ENCODE results near the gene ADARB2.
"Not testable (repeated sequence)": the region's sequence is repeated elsewhere in the genome, so short reads cannot be mapped to it uniquely, and the experiment has no call there.

ADARB2 gene

DNA sequence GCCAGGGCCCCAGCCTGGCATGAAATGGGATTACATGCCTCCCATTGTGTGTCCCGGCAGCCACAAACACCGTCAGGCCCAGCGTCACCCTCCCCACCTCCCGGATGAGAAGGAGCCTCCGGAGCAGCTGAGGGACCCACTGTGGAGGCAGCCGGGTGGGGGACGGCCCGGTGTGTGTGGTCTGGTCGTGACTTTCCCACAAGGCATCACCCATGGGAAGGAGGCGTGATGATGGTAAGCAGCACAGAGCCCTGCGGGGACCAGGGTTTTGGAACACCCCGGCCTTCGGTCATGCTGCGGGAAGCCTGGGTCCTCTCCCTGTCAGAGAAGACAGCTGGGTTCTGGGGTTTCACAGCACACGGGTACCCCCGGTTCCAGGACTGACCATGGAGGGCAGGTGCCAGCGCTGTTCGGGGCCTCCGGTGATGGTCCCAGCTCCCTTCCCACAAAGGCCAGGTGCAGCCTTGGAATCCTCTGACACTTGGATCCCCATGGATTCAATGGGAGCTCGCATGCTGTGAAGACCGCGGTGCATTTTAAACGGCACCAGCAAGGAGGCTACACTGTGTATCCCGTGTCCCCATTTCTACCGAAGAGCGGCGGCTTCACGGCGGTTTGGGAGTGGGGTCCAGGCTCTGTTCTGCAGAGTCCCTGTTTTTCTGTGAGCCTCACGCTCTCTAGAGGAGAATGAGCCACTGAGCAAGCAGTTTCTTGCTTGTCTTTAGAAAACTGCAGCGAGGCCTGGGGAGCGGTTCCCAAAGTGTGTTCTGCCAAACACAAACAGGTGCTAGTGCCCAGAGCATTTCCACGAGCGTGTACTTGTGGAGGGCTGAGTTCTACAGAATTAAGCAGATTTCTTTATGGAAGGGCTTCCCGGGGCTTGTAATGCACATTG is 336.0 kb downstream of the ADARB2 start:
- no peak for DNase-seq

DNA sequence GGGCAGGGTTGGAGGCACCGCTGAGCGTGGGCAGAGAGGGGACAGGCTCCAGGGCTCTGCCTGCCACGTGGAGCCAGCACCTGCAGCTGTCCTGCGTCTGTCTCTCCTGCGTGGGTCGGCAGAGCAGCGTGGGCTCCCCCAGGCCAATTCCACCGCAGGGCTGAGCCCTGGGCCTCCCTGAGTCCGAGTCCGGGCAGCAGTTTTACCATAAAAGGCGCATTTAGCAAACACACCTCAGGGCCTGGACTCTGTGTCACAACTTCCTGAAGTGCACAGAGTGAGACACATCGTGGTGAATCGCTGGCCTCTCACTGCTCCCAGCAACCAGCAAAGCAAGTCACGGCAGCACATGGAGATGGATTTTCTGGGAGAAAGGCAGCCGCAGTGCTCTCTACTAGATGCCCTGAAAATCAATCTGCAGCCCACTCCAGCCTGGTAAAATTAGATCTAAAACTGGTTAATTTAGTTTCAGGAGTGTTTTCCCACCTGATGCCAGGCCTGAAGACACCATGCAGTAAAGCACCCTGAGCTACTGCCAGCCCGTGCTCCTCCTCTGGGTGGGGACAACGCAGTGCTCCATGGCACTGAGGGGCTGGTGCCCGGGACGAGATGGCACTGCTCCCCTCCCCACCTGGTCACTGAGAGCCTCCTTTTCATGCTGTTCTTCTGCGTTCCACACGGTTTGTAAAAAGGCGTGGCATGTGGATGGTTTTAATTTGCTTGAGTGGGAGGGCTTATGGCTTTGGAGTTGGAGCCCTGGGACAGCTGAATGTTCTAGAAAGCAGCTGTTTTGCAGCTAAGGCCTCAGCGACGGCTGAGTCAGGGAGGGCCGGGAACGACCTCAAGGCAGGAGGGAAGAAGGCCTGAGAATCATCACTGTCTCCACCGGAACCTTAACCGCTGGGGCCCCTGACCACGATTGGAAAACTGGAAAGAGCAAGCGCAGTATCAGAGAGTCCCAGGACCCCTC is 336.9 kb downstream of the ADARB2 start:
- no peak for DNase-seq

DNA sequence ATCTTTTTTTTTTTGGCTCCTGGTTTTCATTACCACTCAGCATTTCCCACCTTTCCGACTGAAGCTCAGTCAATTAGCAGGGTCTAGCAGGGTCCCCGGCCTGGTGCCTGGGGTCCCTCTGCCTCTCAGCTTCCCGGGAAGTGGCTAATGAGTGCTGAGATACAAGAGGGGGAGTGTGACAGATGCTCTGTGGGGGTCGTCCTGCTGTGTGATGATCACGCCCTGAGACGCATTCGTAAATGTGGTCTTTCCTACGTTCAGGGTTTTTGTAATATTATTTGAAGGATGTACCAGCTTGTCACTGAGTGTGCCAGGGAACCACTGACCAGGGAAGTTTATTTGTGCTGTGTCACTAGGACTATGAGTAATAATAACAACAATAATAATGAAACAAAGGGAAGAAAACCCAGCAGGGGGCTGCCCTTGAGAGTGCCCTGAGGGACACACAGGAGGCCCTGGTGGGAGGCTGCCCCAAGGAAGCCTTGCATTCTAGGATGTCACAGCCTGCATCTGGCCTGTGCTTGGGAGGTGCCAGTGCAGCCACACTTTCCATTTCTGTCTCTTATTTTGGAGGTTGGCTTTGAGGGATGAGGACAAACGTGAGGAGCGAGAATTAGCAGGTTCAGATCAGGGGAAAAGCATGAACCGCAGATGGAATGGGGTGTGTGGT is 337.8 kb downstream of the ADARB2 start:
- DNase-seq = no peak

DNA sequence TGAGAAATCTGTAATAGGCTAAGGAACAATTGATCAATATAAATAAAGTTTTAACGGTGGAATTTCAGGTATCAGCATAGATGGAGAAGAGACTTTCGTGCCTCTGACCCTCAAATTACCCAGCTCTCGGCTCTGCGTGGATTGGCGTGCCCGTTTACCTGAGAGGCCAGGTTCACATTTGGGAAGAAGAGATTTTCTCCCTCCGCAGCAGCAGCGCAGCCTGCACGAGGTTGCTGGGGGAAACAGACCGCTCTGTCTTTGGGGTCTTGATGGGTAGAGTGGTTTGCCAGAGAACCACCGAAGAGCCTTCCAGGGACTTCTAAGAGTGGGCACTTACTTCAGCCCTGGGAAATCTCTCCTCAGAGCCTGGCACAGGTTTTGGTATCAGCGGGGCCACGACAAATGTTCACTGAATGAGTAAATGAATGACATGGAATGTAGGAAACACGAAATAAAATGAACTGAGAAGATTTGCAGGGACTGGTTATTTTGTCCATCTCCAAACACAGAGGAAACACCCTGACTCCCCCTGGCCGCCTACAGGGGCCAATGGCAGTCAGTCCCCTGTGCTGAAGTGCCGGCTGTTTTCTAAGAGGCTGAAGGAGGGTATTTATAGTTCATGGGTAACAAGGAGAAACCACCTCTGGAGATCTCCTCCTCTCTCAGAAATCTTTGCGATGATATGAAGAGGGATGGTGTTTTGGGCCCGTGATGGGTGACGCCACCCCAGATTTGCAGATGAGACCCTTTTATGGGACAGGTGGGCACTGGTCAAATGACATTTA is 338.5 kb downstream of the ADARB2 start:
- no peak for DNase-seq

DNA sequence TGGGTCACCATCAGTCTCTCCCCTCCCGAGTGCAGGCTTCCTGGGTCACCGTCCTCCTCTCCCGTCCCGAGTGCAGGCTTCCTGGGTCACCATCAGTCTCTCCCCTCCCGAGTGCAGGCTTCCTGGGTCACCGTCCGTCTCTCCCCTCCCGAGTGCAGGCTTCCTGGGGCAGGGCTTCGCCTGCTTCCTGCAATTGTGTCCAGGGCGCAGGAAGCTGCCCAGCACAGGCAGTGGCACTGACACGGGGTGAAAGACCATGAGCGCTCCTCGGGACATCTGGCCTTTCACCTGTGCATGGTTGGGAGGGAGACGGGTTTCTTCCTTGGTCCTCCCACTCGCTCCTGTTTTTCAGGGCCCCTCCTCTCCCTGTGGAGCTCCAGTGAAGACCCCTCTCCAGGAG is 339.2 kb downstream of the ADARB2 start:
- not testable (repeated sequence) for DNase-seq

DNA sequence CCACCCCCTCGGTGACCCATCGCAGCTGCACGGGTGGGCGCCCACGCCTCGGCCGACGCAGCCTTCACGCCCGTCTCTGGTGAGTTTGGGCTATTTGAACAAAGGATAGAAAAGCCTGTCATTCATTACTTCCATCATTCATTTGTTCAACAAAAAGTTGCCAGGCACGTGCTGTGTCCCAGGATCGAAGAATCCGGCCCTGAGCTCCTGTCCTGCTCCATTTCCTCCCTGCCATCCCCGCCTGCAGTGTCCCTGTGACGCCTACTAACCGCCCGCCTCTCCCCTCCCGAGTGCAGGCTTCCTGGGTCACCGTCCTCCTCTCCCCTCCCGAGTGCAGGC is 341.1 kb downstream of the ADARB2 start:
- DNase-seq = no peak

DNA sequence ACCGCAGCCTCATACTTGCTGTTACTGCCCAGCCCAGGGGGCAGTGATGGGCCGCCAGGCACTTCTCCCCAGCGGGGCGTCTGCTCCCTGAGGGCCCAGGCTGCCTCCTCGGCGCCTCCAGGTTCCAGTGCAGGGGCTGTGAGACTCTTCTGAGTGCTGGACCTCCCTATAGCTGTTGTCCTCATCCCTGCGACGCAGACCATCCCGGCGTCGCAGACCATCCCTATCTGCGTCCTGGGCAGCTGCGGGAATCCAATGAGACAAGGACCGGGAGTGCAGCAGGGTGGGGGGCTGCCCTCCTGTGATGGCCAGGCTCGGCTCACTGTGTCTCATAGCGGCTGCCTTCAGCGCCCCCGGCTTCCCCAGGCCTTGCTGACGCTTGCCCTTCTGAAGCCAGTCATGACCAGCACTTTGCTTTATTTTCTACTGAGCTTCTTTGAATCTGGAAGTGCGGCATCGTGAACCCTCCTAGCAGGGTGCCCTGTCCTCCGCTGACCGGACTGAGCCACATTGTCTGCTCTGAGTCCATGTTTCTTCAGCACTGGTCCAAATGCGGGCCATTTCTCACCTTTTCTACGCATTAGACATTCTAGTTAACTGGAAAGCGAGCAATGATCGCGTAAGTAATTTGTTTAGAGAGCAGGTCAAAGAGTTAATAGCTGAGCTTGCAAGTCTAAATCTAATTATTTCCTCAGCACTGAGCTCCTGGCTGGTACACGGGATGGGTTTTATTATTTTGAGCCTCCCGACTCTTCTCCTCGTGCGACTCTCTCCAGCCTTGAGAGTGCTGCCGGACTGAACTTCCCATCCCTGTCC is 341.6 kb downstream of the ADARB2 start:
- DNase-seq = no peak

DNA sequence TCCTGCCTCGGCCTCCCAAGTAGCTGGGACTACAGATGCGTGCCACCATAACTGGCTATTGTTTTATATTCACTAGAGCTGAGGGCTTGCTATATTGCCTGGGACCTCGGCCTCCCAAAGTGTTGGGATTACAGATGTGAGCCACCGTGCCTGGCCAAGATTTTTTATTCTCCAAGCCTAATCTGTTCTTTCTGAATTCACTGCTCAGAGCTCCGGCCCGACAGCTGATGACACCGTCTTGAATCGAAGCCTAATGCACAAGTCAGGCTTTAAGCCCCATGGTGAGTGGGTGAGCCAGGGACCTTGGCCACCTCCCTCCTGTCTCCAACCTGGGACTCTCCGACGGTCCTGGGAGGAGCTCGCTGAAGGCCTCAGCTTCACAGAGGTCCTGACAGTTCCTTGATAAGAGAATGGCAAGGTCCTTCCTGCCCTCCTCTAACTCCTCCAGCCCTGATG is 342.3 kb downstream of the ADARB2 start:
- no peak for DNase-seq

DNA sequence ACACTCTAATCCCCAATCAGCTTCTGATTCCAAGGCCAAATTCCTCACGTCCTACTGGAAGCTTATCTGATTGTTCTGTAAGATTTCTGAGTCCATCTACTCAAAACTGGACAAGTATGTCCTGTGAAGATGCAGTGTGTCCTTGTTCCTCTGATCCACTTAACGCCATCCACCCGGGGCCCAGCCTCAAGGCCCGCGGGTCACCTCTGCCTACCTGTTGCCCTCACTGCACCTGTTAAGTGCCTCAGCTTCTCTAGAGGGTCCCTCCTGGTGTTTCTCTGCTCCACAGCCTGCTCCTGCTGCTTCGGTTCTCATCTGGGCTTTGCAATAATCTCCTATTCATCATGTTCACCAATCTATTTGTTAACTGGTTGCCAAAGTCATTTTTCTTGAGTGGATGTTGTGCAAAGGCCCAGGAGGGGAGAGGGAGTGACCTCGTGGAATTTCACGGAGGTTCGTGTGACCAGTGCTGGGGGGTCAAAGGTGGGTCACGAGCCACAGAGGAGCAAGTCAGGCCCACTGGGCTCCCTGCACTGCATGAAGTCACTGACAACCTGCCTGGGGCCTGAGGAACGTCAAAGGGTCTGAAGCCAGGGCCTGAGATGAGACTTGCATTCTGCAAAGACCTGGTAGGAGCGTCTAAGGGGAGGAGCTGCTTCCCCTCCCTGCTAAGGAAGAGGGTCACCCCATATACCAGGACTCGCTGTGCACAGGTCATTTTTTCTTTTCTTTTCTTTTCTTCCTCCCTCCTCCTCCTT is 343.0 kb downstream of the ADARB2 start:
- DNase-seq = no peak

DNA sequence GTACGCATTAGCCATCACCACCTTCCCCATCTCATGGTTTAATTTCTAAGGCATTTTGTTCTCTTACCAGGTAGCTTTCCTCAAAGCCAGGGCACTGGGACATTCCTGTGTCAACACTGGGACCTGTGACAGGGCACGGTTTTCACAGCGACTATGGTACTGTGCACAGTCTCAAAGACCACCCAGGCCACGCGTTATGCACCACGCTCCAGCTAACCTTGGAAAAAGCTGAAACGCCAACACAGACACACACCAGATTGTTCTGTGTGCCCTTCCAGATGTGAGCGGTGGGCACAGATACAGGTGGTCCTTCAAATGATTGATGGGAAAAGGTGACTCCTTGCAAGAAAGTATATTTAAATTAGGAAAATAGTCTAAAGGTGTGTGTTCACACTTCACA is 343.8 kb downstream of the ADARB2 start:
- no peak for DNase-seq

DNA sequence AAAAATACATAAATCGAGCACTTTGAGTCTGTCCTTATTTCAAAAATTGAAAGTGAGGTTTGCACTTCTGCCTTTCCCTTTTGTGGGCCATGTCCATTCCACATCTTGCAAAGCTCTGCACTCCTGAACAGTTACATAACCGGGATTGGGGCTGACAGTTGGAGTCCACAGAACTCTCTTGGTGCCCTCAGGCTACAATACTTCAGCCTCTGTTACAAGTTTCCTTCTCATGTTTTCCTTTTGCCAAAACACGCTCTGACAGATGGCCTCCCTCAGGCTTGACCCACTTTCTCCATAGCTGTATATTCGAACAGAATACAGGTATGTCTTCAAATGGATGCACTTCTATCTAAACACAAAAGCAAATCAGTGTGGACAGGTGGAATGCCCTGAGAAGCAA is 345.2 kb downstream of the ADARB2 start:
- DNase-seq = no peak

DNA sequence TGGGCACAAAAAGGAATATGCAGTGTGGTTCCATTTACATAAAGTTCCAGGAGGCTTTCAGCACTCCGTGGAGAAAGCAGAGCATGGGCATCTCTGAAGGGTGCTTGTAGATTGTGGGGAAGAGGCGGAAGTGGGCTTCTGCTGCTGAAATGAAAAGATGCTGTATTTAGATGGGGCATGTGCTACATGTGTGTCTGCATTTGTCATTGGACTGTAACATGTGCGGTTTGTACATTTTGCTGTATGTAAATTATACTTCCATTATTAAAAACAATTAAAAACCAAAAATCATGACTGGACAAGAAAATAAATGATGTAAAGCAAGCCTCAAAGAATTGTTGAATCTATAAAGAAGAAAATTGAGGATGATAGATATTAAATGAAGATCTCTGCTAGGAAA is 347.1 kb downstream of the ADARB2 start:
- DNase-seq = no peak

DNA sequence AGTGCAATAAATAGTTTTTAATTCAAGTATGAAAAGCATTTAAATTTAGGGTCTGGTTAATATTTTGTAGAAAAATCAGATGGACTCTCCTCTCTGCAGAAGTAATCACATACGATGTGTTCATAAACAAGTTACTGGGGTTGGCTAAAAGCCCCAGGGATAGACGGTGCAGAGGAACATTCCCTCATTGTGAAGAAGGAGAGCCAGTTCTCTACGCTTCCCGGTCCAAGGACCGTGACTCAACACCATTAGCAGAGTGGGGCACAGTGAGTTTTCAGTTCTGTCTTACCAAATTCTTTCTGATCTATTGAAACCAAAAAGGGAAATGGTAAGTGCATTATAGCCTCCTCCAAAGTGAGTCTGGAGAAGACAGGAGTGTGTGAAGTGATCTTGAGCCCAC is 353.3 kb downstream of the ADARB2 start:
- no peak for DNase-seq

DNA sequence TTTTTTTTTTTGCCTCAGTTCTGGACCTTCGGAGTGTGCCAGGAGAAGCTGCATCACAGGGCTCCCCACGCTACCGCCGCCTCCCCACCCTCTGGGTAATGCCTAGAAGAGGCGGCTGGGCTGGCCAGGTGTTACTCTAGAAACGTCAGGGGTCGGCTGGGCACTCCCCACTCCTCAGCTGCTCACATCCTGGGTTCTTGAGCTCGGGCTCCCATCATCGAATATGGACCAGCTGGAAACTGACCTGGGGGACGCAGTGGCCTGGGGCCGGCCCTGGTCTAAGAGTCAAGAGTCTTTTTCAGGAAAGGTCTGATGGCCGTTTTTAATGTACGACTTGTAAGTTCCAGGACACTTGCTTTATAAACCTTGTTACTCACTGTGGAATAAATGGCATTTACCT is 354.6 kb downstream of the ADARB2 start:
- DNase-seq = no peak

DNA sequence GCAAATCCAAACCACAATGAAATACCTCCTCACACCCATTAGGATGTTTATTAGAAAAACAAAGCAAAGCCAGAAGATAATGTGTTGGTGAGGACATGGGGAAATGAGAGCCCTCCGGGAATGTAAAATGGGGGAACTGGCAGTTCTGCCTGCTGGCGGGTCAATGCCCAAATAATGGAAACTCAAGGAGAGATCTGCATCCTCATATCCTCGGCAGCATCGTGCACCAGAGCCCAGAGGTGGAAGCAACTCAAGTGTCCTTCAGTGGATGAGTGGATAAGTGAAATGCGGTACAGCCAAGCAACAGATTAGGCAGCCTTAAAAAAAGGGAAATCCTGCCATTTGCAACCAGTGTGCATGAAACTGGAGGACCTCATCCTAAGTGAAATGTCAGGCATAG is 356.0 kb downstream of the ADARB2 start:
- no peak for DNase-seq

DNA sequence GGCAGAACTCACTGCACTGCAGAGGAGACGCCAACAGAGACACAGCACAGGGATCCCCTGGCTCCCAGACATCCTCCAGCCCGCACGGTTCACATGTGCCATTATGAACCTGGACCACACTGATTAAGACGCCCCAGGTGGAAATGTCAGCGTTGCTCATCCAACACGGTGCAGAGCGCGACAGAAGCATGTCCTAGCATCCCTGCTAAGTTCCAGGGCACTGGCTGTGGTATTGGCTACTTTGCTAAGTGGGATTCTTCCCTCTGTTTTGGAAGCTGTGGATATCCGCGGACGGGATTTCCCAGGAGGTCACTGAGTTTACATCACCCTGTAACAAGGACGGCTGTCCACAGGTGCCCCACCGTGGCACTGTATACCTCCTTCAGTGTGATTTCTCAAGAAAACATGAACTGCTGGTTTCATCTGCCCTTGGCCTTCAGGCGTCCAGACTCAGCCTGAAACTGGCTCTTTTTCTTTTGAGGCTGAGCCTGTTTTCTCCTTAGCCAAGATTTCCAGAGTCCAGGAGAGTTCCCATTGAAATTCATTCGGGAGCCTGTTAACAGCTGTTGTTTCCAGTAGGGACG is 357.1 kb downstream of the ADARB2 start:
- DNase-seq = no peak

DNA sequence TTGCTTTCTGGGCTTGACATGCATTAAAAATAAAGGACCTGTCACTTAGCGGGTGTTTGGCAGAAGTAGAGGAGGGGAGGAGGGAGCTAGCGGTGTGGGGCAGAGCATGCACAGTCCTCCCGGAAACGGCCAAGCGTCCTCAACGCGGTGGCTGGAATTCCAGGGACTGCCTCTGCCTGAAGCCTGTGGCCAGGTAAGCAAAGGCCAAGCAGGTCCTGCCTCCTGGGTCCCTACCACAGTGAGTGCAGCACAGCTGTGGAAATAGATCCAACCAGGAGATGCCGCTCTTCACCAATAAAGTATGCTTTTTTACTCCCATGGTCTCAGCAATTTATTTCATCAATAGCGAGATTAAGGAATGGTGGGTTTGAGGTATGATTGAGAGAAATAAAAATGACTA is 357.7 kb downstream of the ADARB2 start:
- DNase-seq = no peak

DNA sequence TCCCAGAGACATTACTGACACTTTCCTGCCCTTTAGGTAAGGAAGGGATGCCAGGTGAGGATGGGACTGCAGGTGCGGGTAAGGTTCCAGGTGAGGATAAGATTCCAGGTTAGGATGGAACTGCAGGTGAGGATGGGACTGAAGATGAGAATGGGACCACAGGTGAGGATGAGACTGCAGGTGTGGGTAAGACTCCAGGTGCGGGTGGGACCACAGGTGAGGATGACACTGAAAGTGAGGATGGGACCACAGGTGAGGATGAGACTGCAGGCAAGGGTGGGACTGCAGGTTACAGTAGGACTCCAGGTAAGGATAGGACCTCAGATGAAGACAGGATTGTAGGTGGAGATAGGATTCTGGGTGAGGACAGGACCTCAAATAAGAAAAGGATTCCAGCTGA is 358.9 kb downstream of the ADARB2 start:
- no peak for DNase-seq

DNA sequence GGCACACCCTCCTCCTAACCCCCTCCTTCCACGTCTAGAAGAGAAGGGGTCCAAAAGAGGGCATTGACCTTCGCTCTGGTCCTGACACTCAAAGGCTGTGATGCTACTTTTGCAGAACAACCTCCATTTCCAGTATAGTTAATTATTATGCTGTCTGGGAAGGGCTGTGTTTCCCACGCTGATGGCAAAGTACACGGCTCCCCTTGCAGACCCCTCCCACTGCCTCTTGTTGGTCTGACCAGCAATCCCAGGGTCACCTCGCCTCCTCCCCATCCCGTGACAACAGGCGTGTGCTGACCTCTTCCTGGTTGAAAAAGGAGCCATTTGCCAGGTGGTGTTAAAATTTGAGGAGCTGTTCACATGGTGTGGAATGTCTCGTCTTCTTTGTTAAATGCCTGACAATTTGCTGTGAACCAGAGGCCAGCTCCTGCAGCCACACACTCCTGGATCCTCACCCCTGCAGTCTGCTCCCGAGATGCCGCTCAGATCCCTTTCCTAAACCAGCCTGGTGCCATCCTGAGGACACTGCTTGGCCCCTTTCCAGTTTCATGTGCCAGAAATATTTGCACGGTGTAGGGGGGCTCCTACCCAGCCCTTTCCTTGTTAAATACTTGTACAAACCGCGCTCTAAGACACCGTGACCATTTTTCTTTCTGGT is 359.5 kb downstream of the ADARB2 start:
- DNase-seq = no peak

DNA sequence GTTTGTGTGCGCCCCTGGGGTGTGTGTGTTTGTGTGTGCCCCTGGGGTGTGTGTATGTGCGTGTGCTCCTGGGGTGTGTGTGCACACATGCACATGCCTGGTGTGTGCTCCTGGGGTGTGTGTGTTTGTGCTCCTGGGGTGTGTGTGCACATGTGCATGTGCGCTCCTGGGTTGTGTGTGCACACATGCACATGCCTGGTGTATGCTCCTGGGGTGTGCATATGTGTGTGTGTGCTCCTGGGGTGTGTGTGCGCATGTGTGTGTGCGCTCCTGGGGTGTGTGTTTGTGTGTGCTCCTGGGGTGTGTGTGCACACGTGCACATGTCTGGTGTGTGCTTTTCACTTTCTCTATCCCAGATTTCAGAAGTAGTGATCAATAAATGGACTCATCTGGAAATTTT is 360.1 kb downstream of the ADARB2 start:
- DNase-seq = no peak
